Naive B cell (primary cell): Measurements from ENCODE around the gene DFFA. TPM values are rescaled to one million over a fixed set of nuclear protein-coding genes. Genes with fewer than 3 reads are reported as not detected.
A peak's percentile ranks its signal among the peaks of the same experiment; 100 is the strongest.
"Not testable (repeated sequence)": the region's sequence is repeated elsewhere in the genome, so short reads cannot be mapped to it uniquely, and the experiment has no call there.

Experiments used
- ATAC-seq, 2 donors: fragments of 150-1000 bp; cut with Tn5 transposase; 2 replicates each; pipeline ENCODE4 v1.10.0; 2021; ENCODE audit warnings: low read depth in 2 of 2, mild to moderate bottlenecking in 2 of 2, moderate library complexity in 2 of 2
- DNase-seq: peaks from one replicate; pipeline ENCODE4 v3.0.0; 2022
- H3K27ac Mint-ChIP-seq, 6 donors: one replicate each; pipeline ENCODE4 v1.8.0; 2020 to 2022; ENCODE audit warnings: mild to moderate bottlenecking in 6 of 6, mixed read lengths in 6 of 6, moderate library complexity in 5 of 6, inconsistent platforms in 2 of 6
- H3K27me3 Mint-ChIP-seq, 3 donors: one replicate each; pipeline ENCODE4 v1.8.0; 2021 to 2022; ENCODE audit warnings: mixed read lengths in 3 of 3, mild to moderate bottlenecking in 1 of 3
- H3K36me3 Mint-ChIP-seq, 2 donors: one replicate each; pipeline ENCODE4 v1.8.0; 2020 to 2022; ENCODE audit warnings: mixed read lengths in 2 of 2, inconsistent platforms in 1 of 2, mild to moderate bottlenecking in 1 of 2
- H3K4me1 Mint-ChIP-seq, 3 donors: one replicate each; pipeline ENCODE4 v1.8.0; 2020 to 2022; ENCODE audit warnings: mixed read lengths in 3 of 3, inconsistent platforms in 1 of 3, mild to moderate bottlenecking in 1 of 3, moderate library complexity in 1 of 3
- H3K4me3 Mint-ChIP-seq, 8 donors: one replicate each; pipeline ENCODE4 v1.8.0; 2020 to 2022; ENCODE audit warnings: mild to moderate bottlenecking in 8 of 8, mixed read lengths in 8 of 8, moderate library complexity in 8 of 8, inconsistent platforms in 2 of 8
- H3K9me3 Mint-ChIP-seq, 7 donors: one replicate each; pipeline ENCODE4 v1.8.0; 2020 to 2022; ENCODE audit warnings: mixed read lengths in 7 of 7, mild to moderate bottlenecking in 5 of 7, inconsistent platforms in 2 of 7, moderate library complexity in 1 of 7
- polyA plus RNA-seq, 6 donors: library from polyadenylated mRNA; unstranded; fragments of 300-500 nt; fragmentation: Illumina TruSeq; gene quantifications; one replicate each; pipeline ENCODE4 v1.2.3, GENCODE V29; 2021; ENCODE audit warnings: low read depth in 6 of 6

DFFA gene
- polyA plus RNA-seq, 6 donors from 2014 or later: 21.1 to 35.6 (median 23.6) TPM

- ATAC-seq, H3K4me3 Mint-ChIP-seq, DNase-seq, H3K36me3 Mint-ChIP-seq, H3K27ac Mint-ChIP-seq, H3K9me3 Mint-ChIP-seq, H3K27me3 Mint-ChIP-seq: not testable (repeated sequence)
- H3K4me1 Mint-ChIP-seq: peaks cover 9 to 22% (median 14%) of the 10 kb centered on the region in 3 donors
These were observed 45.8 kb downstream of the DFFA start for GRCh38 chr1:10426535-10426848.

GRCh38 chr1:10425826-10426534 is 46.3 kb downstream of the DFFA start:
- H3K9me3 Mint-ChIP-seq, ATAC-seq, H3K4me3 Mint-ChIP-seq, DNase-seq, H3K27me3 Mint-ChIP-seq, H3K36me3 Mint-ChIP-seq: not testable (repeated sequence)
- peaks cover 9 to 17% (median 9%) of the 10 kb centered on the region in 3 donors for H3K4me1 Mint-ChIP-seq
- H3K27ac Mint-ChIP-seq: peak overlapping the region in 1 of 6 donors; percentile 78

GRCh38 chr1:10424651-10425050 is 47.7 kb downstream of the DFFA start:
- no peak overlapping the region for H3K27ac Mint-ChIP-seq
- DNase-seq: no peak
- peaks cover 3 to 6% of the 10 kb centered on the region in 2 donors for H3K36me3 Mint-ChIP-seq
- ATAC-seq: no peak
- H3K4me1 Mint-ChIP-seq: peaks cover under 1 to 9% (median under 1%) of the 10 kb centered on the region in 3 donors
- H3K27me3 Mint-ChIP-seq: no peaks in the 10 kb centered on the region
- no peaks in the 10 kb centered on the region for H3K9me3 Mint-ChIP-seq
- no peak overlapping the region for H3K4me3 Mint-ChIP-seq

GRCh38 chr1:10424034-10424433 is 48.3 kb downstream of the DFFA start:
- Mint-ChIP-seq H3K27me3 (no peaks in the 10 kb centered on the region), H3K4me3 (no peak overlapping the region), H3K4me1 (peaks cover 0 to 8% (median 0%) of the 10 kb centered on the region in 3 donors), H3K36me3 (peaks cover 10 to 11% of the 10 kb centered on the region in 2 donors), H3K27ac (no peak overlapping the region), H3K9me3 (no peaks in the 10 kb centered on the region)
- DNase-seq (no peak), ATAC-seq (no peak)

- H3K27ac Mint-ChIP-seq: no peak overlapping the region
- H3K27me3 Mint-ChIP-seq: no peaks in the 10 kb centered on the region
- no peaks in the 10 kb centered on the region for H3K4me1 Mint-ChIP-seq
- H3K4me3 Mint-ChIP-seq: no peak overlapping the region
- H3K9me3 Mint-ChIP-seq: no peaks in the 10 kb centered on the region
- ATAC-seq: no peak
- H3K36me3 Mint-ChIP-seq: peaks cover 10 to 11% of the 10 kb centered on the region in 2 donors
- DNase-seq: no peak
These were observed 50.7 kb downstream of the DFFA start for GRCh38 chr1:10421637-10422036.

- H3K36me3 Mint-ChIP-seq: peaks cover 10 to 11% of the 10 kb centered on the region in 2 donors
- ATAC-seq (no peak), DNase-seq (no peak)
- peak overlapping the region in 1 of 6 donors; percentile 77 for H3K27ac Mint-ChIP-seq
- H3K4me1 Mint-ChIP-seq: peaks cover 0 to 6% (median 3%) of the 10 kb centered on the region in 3 donors
- H3K9me3 Mint-ChIP-seq: no peaks in the 10 kb centered on the region
- H3K27me3 Mint-ChIP-seq: no peaks in the 10 kb centered on the region
- no peak overlapping the region for H3K4me3 Mint-ChIP-seq
These were observed 53.0 kb downstream of the DFFA start for GRCh38 chr1:10419351-10419750.

- H3K9me3 Mint-ChIP-seq, H3K27me3 Mint-ChIP-seq, H3K27ac Mint-ChIP-seq, H3K4me1 Mint-ChIP-seq, ATAC-seq, H3K4me3 Mint-ChIP-seq, DNase-seq: not testable (repeated sequence)
- peaks cover 10 to 11% of the 10 kb centered on the region in 2 donors for H3K36me3 Mint-ChIP-seq
These were observed 53.6 kb downstream of the DFFA start for GRCh38 chr1:10418741-10419140.

- not testable (repeated sequence) for H3K4me1 Mint-ChIP-seq, DNase-seq, H3K4me3 Mint-ChIP-seq, H3K9me3 Mint-ChIP-seq, H3K27ac Mint-ChIP-seq, ATAC-seq, H3K27me3 Mint-ChIP-seq
- H3K36me3 Mint-ChIP-seq: peaks cover 29 to 32% of the 10 kb centered on the region in 2 donors
These were observed 56.4 kb downstream of the DFFA start for GRCh38 chr1:10415967-10416366.

GRCh38 chr1:10415211-10415930 is 57.0 kb downstream of the DFFA start:
- no peaks in the 10 kb centered on the region for H3K27me3 Mint-ChIP-seq
- DNase-seq: no peak
- peak overlapping the region in 1 of 8 donors; percentile 45 for H3K4me3 Mint-ChIP-seq
- H3K36me3 Mint-ChIP-seq: peaks cover 29 to 33% of the 10 kb centered on the region in 2 donors
- H3K27ac Mint-ChIP-seq: peak overlapping the region in 5 of 6 donors; percentile 66 to 91 (median 76)
- peaks cover 0 to 6% (median 3%) of the 10 kb centered on the region in 3 donors for H3K4me1 Mint-ChIP-seq
- peak in 1 of 2 donors; percentile 54 for ATAC-seq
- no peaks in the 10 kb centered on the region for H3K9me3 Mint-ChIP-seq

GRCh38 chr1:10407201-10407600 is 65.1 kb downstream of the DFFA start:
- no peaks in the 10 kb centered on the region for H3K4me1 Mint-ChIP-seq
- DNase-seq (no peak), ATAC-seq (no peak)
- no peak overlapping the region for H3K27ac Mint-ChIP-seq
- no peaks in the 10 kb centered on the region for H3K27me3 Mint-ChIP-seq
- peaks cover 19 to 33% of the 10 kb centered on the region in 2 donors for H3K36me3 Mint-ChIP-seq
- H3K4me3 Mint-ChIP-seq: no peak overlapping the region
- H3K9me3 Mint-ChIP-seq: no peaks in the 10 kb centered on the region

Other genes with a start within 250 kb of the DFFA start
- gene PGD, start 73.5 kb downstream of the DFFA start, polyA plus RNA-seq: 10 to 100 TPM; 30.4 to 54.5 (median 32.7) TPM
- 10 to 100 TPM; 10.1 to 21.3 (median 14.2) TPM for gene CENPS, start 42.1 kb downstream of the DFFA start, polyA plus RNA-seq
- not detected for gene CORT, start 22.5 kb downstream of the DFFA start, polyA plus RNA-seq
- 1 to 10 TPM; 2.6 to 4.2 (median 3.6) TPM for gene PEX14, start 2.4 kb upstream of the DFFA start, polyA plus RNA-seq